Measurements from ENCODE around the gene VAV2. TPM values are rescaled to one million over a fixed set of nuclear protein-coding genes. Genes with fewer than 3 reads are reported as not detected.

Gene VAV2
- total and polyA plus RNA-seq, 2 of the 4 experiments (the other 2 are of a cell fraction): 10.8 to 13.4 TPM

- Histone ChIP-seq H3K27me3 (ENCODE audit: control insufficient read depth, insufficient read depth, low read length) (no peaks in the 10 kb centered on the region), H4K5ac (ENCODE audit: low read depth, low read length) (no peak overlapping the region), H3K18ac (ENCODE audit: low read depth, low read length) (no peak overlapping the region), H3K36me3 (ENCODE audit: control insufficient read depth, insufficient read depth, low read length) (0 out of 2 replicates have a peak, but pooled peaks cover 1% of the 10 kb centered on the region), H3K4ac (ENCODE audit: low read depth, low read length) (no peak overlapping the region), H4K8ac (ENCODE audit: low read depth in 2 of 2, low read length in 2 of 2) (no peak overlapping the region), H4K20me1 (ENCODE audit: insufficient read depth, low read length) (peaks cover 84% of the 10 kb centered on the region), H3K4me2 (ENCODE audit: low read depth, low read length) (no peak overlapping the region), H3K4me3 (ENCODE audit: insufficient read depth, low read depth, low read length) (no peak overlapping the region), H3K4me1 (ENCODE audit: control insufficient read depth, insufficient read depth, low read length) (peaks cover 4% of the 10 kb centered on the region; the same call in 1 of the 2 replicates), H2BK15ac (ENCODE audit: low read depth, low read length) (no peak overlapping the region), H3K14ac (replicated peaks; ENCODE audit: low read depth, low read length) (no peak overlapping the region), H3K27ac (ENCODE audit: insufficient read depth, low read length) (no peak overlapping the region), H3K23ac (ENCODE audit: low read depth, low read length) (no peak overlapping the region), H2BK5ac (ENCODE audit: low read depth, low read length, poor library complexity, severe bottlenecking) (no peak overlapping the region), H4K91ac (ENCODE audit: insufficient read depth, low read depth, low read length) (no peak overlapping the region), H2AK5ac (ENCODE audit: low read depth, low read length) (no peak overlapping the region), H3K9me3 (ENCODE audit: control insufficient read depth, insufficient read depth, low read length) (no peaks in the 10 kb centered on the region), H2AFZ (replicated peaks; ENCODE audit: low read length, poor library complexity) (no peak overlapping the region), H3K79me1 (ENCODE audit: low read depth in 1 of 2, low read length in 2 of 2) (peaks cover 23 to 78% of the 10 kb centered on the region in 2 experiments), H3K56ac (ENCODE audit: extremely low read depth, insufficient read depth, low read length) (no peak overlapping the region), H2BK20ac (ENCODE audit: low read depth, low read length) (no peak overlapping the region), H2AK9ac (replicated peaks; ENCODE audit: low read depth, low read length, poor library complexity) (no peak overlapping the region), H2BK120ac (ENCODE audit: low read depth, low read length) (no peak overlapping the region), H3K9me1 (ENCODE audit: insufficient read depth, low read length) (peaks cover 19% of the 10 kb centered on the region), H3K9ac (ENCODE audit: low read depth, low read length) (no peak overlapping the region)
- in situ Hi-C loops (cut with MboI; ENCODE audit: low sequenced_read_pairs): no loop called here
- TF ChIP-seq MAFK (IDR thresholded peaks at IDR 0.05; ENCODE audit: low read depth, low read length) (no peak), RFX5 (IDR thresholded peaks at IDR 0.05; ENCODE audit: low read depth, low read length) (no peak), CHD1 (IDR thresholded peaks at IDR 0.05; ENCODE audit: low read depth, low read length) (no peak), RAD21 (IDR thresholded peaks at IDR 0.05; ENCODE audit: low read length) (no peak), MXI1 (IDR thresholded peaks at IDR 0.05; ENCODE audit: borderline replicate concordance, low read depth, low read length) (no peak)
- DNase-seq (no peak), ATAC-seq (ENCODE audit: low read depth) (no peak)
- ChIA-PET POLR2A (ENCODE audit: unreplicated experiment) (no interaction called here), CTCF (no interaction called here)
- BruUV-seq (replicated peaks): no TSS peak
- WGBS, 2 experiments (ENCODE audit: extremely low coverage in 2 of 2, insufficient read length in 1 of 2): 63% methylated on average over 4 of the region's 6 CpGs; no CpG with 5 or more reads in 1 of the 2 experiments
- intact Hi-C loops (cut with micrococcal nuclease): no loop called here
- dilution Hi-C loops (cut with HindIII; ENCODE audit: low sequenced_read_pairs, unreplicated experiment): no loop called here
These were observed 6.1 kb downstream of the VAV2 start for GRCh38 chr9:133986061-133986460.
